Tibial nerve (tissue), 4 donors: ENCODE results near the gene THEMIS.

ENCODE experiments used
- EP300 ChIP-seq, 2 donors: sonication (generic); formaldehyde crosslinking; IDR thresholded peaks; one replicate each; pipeline ENCODE4 v1.6.1; 2017; ENCODE audit warnings: antibody characterized with exemption in 2 of 2, mild to moderate bottlenecking in 1 of 2
- POLR2A ChIP-seq, 2 donors: fragments of 450-650 bp; IDR thresholded peaks; one replicate each; pipeline ENCODE4 v1.6.1; 2017; ENCODE audit warnings: antibody characterized with exemption in 2 of 2, mild to moderate bottlenecking in 2 of 2, moderate library complexity in 2 of 2
- TF ChIP-seq, protein P1 (sequence below), 5 experiments: fragments of 200-600 bp in 3 of 5; fragments of 450-650 bp in 2 of 5; sonication (generic) in 3 of 5; IDR thresholded peaks; one replicate each; pipeline ENCODE4 v1.5.1; 2016 to 2019; ENCODE audit warnings: antibody characterized with exemption in 5 of 5, mild to moderate bottlenecking in 3 of 5, moderate library complexity in 2 of 5

DNA sequence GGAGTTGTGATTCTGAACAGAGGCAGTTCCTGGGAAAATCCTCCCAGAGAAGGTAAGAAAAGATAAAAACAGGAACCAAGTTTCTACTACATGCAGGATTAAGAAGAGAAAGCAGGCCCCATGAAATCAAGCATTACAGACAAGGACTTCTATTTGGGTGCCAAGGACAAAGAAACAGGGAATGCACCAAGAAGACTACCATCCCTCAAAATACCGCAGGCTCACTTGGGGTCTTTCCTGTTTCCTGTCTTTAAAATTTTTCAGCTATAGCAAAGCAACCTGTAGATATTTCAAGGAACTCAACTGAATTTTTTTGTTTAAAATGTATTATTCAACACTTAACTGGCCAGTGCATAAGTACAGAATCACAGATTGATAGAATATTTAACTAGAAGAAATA lies 107.5 kb downstream of the THEMIS start:
- TF ChIP-seq, protein P1, sequence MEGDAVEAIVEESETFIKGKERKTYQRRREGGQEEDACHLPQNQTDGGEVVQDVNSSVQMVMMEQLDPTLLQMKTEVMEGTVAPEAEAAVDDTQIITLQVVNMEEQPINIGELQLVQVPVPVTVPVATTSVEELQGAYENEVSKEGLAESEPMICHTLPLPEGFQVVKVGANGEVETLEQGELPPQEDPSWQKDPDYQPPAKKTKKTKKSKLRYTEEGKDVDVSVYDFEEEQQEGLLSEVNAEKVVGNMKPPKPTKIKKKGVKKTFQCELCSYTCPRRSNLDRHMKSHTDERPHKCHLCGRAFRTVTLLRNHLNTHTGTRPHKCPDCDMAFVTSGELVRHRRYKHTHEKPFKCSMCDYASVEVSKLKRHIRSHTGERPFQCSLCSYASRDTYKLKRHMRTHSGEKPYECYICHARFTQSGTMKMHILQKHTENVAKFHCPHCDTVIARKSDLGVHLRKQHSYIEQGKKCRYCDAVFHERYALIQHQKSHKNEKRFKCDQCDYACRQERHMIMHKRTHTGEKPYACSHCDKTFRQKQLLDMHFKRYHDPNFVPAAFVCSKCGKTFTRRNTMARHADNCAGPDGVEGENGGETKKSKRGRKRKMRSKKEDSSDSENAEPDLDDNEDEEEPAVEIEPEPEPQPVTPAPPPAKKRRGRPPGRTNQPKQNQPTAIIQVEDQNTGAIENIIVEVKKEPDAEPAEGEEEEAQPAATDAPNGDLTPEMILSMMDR (IDR thresholded peaks at IDR 0.05), result no peak
- no peak for TF ChIP-seq POLR2A (IDR thresholded peaks at IDR 0.05)
- no peak for TF ChIP-seq EP300 (IDR thresholded peaks at IDR 0.05)
